ENCODE data around the gene ENTHD1. TPM values are rescaled to one million over a fixed set of nuclear protein-coding genes. Genes with fewer than 3 reads are reported as not detected.
A peak's percentile ranks its signal among the peaks of the same experiment; 100 is the strongest.

ENTHD1 gene
- total and polyA plus RNA-seq, 9 of the 15 experiments (the other 6 are each of a cell fraction or from before 2014, with no cell fraction given): 0.13 to 0.98 (median 0.35) TPM

GRCh38 chr22:39927544-39927943, 34.0 kb upstream of the ENTHD1 start (continued):
- TF ChIP-seq FOXP4 (CRISPR knock-in tag; IDR thresholded peaks at IDR 0.05; ENCODE audit: borderline replicate concordance) (no peak), ZNF3 (CRISPR knock-in tag; IDR thresholded peaks at IDR 0.05) (no peak), EP400 (IDR thresholded peaks at IDR 0.05) (0 out of 2 replicates have a peak, but pooled peaks have one; percentile 14), POLR3A (IDR thresholded peaks at IDR 0.05; ENCODE audit: borderline replicate concordance, extremely low read depth, insufficient read depth, insufficient read length) (no peak), GABPA (tag; conservative IDR thresholded peaks at IDR 0.05; ENCODE audit: low read depth) (peak; percentile 31), ZNF274 (IDR thresholded peaks at IDR 0.05; ENCODE audit: borderline replicate concordance, low read depth, low read length) (no peak), EP300 (IDR thresholded peaks at IDR 0.05; ENCODE audit: low read length) (0 out of 2 replicates have a peak, but pooled peaks have one; percentile 12), CREB3 (tag; conservative IDR thresholded peaks at IDR 0.05; ENCODE audit: low read depth) (no peak), TAF9B (IDR thresholded peaks at IDR 0.05; ENCODE audit: partially characterized antibody) (no peak), ZNF143 (CRISPR knock-in tag; IDR thresholded peaks at IDR 0.05) (no peak), ZNF41 (CRISPR knock-in tag; conservative IDR thresholded peaks at IDR 0.05) (no peak), NR4A1 (CRISPR knock-in tag; IDR thresholded peaks at IDR 0.05) (no peak), NR4A1 (tag; IDR thresholded peaks at IDR 0.05) (0 out of 2 replicates have a peak, but pooled peaks have one; percentile 57), ZBTB34 (CRISPR knock-in tag; IDR thresholded peaks at IDR 0.05) (no peak), RCOR1 (IDR thresholded peaks at IDR 0.05; ENCODE audit: borderline replicate concordance in 1 of 2, low read depth in 2 of 2, low read length in 2 of 2) (0 out of 4 replicates have a peak, but pooled peaks of 1 of the 2 experiments have one; percentile 24), ZNF592 (IDR thresholded peaks at IDR 0.05) (peak; percentile 74), ARHGAP35 (IDR thresholded peaks at IDR 0.05; ENCODE audit: partially characterized antibody) (no peak), ZNF174 (CRISPR knock-in tag; IDR thresholded peaks at IDR 0.05) (no peak), KDM2B (CRISPR knock-in tag; IDR thresholded peaks at IDR 0.05) (no peak)

Measured in K562 (cell line).